Smooth muscle cell (in vitro differentiated cells): Measurements from ENCODE around the gene CD9. TPM values are rescaled to one million over a fixed set of nuclear protein-coding genes. Genes with fewer than 3 reads are reported as not detected.
A peak's percentile ranks its signal among the peaks of the same experiment; 100 is the strongest.

Source experiments
- DNase-seq: peaks from one replicate; lab custom pipeline; 2025; ENCODE audit not compliant: unreplicated experiment; lab: John Stamatoyannopoulos, UW
- H2AFZ ChIP-seq: fragments of 200-600 bp; sonication (generic); 2 replicates; pipeline ENCODE4 v1.6.0; 2016; ENCODE audit warnings: antibody characterized with exemption, low read depth, mild to moderate bottlenecking
- H3F3A ChIP-seq: fragments of 200-600 bp; sonication (generic); 2 replicates; pipeline ENCODE4 v1.6.0; 2017; ENCODE audit warnings: antibody characterized with exemption, low read depth
- H3K27ac ChIP-seq: fragments of 200-600 bp; sonication (generic); 2 replicates; pipeline ENCODE4 v1.5.1; 2016; ENCODE audit warnings: low read depth, mild to moderate bottlenecking
- H3K27me3 ChIP-seq: fragments of 200-600 bp; sonication (generic); 2 replicates; pipeline ENCODE4 v1.6.1; 2016; ENCODE audit warnings: low read depth, mild to moderate bottlenecking
- H3K36me3 ChIP-seq: fragments of 200-600 bp; sonication (generic); 2 replicates; pipeline ENCODE4 v1.5.1; 2016; ENCODE audit warnings: low read depth
- H3K4me1 ChIP-seq: fragments of 200-600 bp; sonication (generic); 2 replicates; pipeline ENCODE4 v1.5.1; 2016; ENCODE audit warnings: low read depth
- H3K4me2 ChIP-seq: fragments of 200-600 bp; sonication (generic); 2 replicates; pipeline ENCODE4 v1.6.0; 2016; ENCODE audit warnings: mild to moderate bottlenecking
- H3K4me3 ChIP-seq: fragments of 200-600 bp; sonication (generic); 2 replicates; pipeline ENCODE4 v1.5.1; 2016; ENCODE audit warnings: mild to moderate bottlenecking
- H3K79me2 ChIP-seq: fragments of 200-600 bp; sonication (generic); 2 replicates; pipeline ENCODE4 v1.6.0; 2016; ENCODE audit warnings: low read depth, mild to moderate bottlenecking
- H3K9ac ChIP-seq: fragments of 200-600 bp; sonication (generic); 2 replicates; pipeline ENCODE4 v1.6.0; 2016; ENCODE audit warnings: low read depth
- H3K9me3 ChIP-seq: fragments of 200-600 bp; sonication (generic); replicated peaks from 2 replicates; pipeline ENCODE4 v1.5.1; 2016; ENCODE audit warnings: low read depth
- H4K20me1 ChIP-seq: fragments of 200-600 bp; sonication (generic); 2 replicates; pipeline ENCODE4 v1.6.0; 2016; ENCODE audit warnings: low read depth
- WGBS: methylation state at CpG from one replicate; pipeline ENCODE4 v1.1.7; 2016; ENCODE audit warnings: low lambda C conversion rate; 5-methylcytosine and 5-hydroxymethylcytosine counted together
- polyA plus RNA-seq: library from polyadenylated mRNA; unstranded; fragments of >200 nt; fragmentation: Nextera tagmentation; extraction: Ambion mirVana; gene quantifications from 2 replicates; pipeline ENCODE4 v1.2.1, GENCODE V29; 2016
- total RNA-seq: library from RNA; depleted of rRNA; stranded (reverse); fragments of >200 nt; gene quantifications from 2 replicates; pipeline ENCODE4 v1.2.3, GENCODE V29; 2014
- TF ChIP-seq, protein P1 (sequence below): fragments of 200-600 bp; sonication (generic); IDR thresholded peaks from 2 replicates; pipeline ENCODE4 v1.5.1; 2017; ENCODE audit warnings: borderline replicate concordance, mild to moderate bottlenecking, antibody characterized with exemption; ENCODE audit not compliant: insufficient read depth, poor library complexity, severe bottlenecking

CD9 gene
- total and polyA plus RNA-seq, 2 experiments from 2014 or later: 144 to 207 TPM

DNA sequence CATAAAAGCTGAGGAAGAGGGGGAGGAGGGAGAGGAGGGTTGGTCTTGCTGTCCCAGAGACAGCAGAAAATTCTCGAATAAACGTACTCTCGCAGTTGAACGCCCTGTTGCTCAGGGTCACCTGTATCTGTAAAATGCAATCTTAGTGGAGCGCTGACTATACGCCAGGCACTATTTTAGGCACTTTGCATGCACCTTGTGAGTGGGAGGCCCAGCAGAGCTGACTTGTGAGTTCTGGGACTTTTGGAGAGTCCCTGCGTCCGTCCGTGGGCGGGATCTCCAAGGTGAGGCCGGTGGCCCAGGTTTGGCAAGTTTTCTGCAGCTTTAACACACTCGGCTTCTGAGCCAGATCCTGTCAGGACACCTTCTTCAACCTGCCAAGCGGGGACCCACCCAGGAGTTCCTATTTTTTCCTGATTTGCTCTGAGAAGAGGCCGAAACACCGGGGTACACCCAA lies 77.8 kb downstream of the CD9 start:
- H4K20me1 ChIP-seq: no peaks in the 10 kb centered on the region
- H3K4me2 ChIP-seq: peak overlapping the region; percentile 99
- no peaks in the 10 kb centered on the region for H3K9me3 ChIP-seq
- peaks cover 17% of the 10 kb centered on the region for H3K4me1 ChIP-seq
- H3K27me3 ChIP-seq: no peaks in the 10 kb centered on the region
- peak overlapping the region; percentile 97 for H3K9ac ChIP-seq
- TF ChIP-seq, protein P1, sequence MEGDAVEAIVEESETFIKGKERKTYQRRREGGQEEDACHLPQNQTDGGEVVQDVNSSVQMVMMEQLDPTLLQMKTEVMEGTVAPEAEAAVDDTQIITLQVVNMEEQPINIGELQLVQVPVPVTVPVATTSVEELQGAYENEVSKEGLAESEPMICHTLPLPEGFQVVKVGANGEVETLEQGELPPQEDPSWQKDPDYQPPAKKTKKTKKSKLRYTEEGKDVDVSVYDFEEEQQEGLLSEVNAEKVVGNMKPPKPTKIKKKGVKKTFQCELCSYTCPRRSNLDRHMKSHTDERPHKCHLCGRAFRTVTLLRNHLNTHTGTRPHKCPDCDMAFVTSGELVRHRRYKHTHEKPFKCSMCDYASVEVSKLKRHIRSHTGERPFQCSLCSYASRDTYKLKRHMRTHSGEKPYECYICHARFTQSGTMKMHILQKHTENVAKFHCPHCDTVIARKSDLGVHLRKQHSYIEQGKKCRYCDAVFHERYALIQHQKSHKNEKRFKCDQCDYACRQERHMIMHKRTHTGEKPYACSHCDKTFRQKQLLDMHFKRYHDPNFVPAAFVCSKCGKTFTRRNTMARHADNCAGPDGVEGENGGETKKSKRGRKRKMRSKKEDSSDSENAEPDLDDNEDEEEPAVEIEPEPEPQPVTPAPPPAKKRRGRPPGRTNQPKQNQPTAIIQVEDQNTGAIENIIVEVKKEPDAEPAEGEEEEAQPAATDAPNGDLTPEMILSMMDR: no peak
- H3K4me3 ChIP-seq: peak overlapping the region; percentile 71
- H3K27ac ChIP-seq: peak overlapping the region; percentile 96
- peaks cover 12% of the 10 kb centered on the region for H3F3A ChIP-seq
- H3K79me2 ChIP-seq: no peaks in the 10 kb centered on the region
- H2AFZ ChIP-seq: peak overlapping the region; percentile 90
- no peaks in the 10 kb centered on the region for H3K36me3 ChIP-seq
- 49% methylated on average over 15 of the region's 15 CpGs for WGBS
- no peak for DNase-seq

DNA sequence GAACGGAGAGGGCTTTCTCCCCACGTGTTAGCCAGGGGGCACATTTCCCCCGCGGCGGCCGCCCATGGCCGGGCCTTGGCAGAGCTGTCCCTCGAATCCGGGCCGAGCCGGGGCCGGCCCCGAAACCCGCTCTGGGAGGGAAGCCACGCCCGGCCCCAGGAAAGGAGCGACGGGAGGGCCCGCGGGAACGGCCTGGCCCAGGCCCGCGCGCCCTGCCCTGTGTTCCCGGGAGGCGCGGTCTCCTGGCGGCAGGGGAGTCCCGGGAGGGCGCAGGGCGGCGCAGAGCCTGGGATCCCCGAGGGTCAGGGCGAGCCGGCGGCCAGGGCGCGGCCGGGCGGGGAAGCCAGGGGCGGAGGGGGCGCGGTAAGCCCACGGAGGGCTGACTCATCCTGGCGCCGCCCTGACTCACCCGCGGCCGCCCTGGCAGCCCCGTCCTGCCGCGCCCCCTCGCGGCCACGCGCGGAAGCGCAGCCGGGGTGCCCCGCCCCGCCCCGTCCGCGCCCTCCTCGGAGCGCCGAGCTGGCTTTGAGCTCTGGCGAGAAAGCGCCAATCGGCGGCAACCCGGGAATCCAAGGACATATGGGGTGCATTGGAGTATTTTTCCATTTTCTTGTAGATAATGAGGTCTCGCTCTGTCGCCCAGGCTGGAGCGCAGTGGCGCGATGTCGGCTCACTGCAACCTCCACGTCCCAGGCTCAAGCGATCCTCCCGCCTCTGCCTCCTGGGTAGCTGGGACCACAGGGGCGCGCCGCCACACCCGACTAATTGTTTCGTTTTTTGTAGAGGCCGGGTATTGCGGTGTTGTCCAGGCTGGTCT lies 78.4 kb downstream of the CD9 start:
- Histone ChIP-seq H3K36me3 (no peaks in the 10 kb centered on the region), H3K27me3 (no peaks in the 10 kb centered on the region), H3K9ac (peak overlapping the region; percentile 97), H3K4me2 (peak overlapping the region; percentile 99), H3K27ac (peak overlapping the region; percentile 96), H3K9me3 (no peaks in the 10 kb centered on the region), H3F3A (peaks cover 12% of the 10 kb centered on the region), H3K4me3 (peak overlapping the region; percentile 71), H2AFZ (peak overlapping the region; percentile 90), H3K4me1 (peaks cover 14% of the 10 kb centered on the region), H4K20me1 (no peaks in the 10 kb centered on the region), H3K79me2 (no peaks in the 10 kb centered on the region)
- peak; percentile 74 for DNase-seq
- 22% methylated on average over 41 of the region's 88 CpGs for WGBS
- TF ChIP-seq, protein P1: peak; percentile 81

DNA sequence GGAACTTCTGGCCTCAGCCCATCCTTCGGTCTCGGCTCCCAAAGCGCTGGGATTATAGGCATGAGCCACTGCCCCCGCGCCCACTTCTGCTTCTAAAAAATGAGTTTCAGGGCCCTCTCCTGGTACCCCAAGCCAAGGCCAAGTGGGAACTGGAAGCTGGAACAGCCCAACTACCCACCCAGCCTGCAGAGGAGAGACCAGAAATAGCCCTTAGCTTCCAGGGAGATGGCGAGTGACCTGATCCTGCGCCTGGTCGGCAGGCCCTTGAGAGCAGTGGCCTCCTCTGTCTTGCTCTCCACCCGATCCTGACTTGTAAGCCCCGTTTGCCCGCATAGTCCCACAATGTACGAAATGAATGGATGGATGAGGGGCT lies 79.0 kb downstream of the CD9 start:
- peak overlapping the region; percentile 78 for H3K4me2 ChIP-seq

More for the DNA sequence above, 79.0 kb downstream of the CD9 start:
- Histone ChIP-seq H3K9ac (no peak overlapping the region), H3K9me3 (no peaks in the 10 kb centered on the region), H4K20me1 (no peaks in the 10 kb centered on the region), H3K27me3 (no peaks in the 10 kb centered on the region), H3K4me1 (peaks cover 14% of the 10 kb centered on the region), H3K4me3 (no peak overlapping the region), H3K36me3 (no peaks in the 10 kb centered on the region), H3K79me2 (no peaks in the 10 kb centered on the region), H2AFZ (peak overlapping the region; percentile 14), H3K27ac (peak overlapping the region; percentile 74), H3F3A (peaks cover 12% of the 10 kb centered on the region)
- DNase-seq: no peak
- 94% methylated on average over 12 of the region's 12 CpGs for WGBS
- TF ChIP-seq, protein P1: no peak
